GM12873 (cell line): Measurements from ENCODE around the gene SLC2A9.
A peak's percentile ranks its signal among the peaks of the same experiment; 100 is the strongest.

Experiments
- TF ChIP-seq, protein P1 (sequence below): IDR thresholded peaks from 2 replicates; pipeline ENCODE4 v1.5.1; 2012; ENCODE audit warnings: low read depth, mild to moderate bottlenecking, moderate library complexity, low read length, control low read depth; ENCODE audit not compliant: insufficient read depth; ENCODE audit errors: missing control alignments

SLC2A9 gene

DNA sequence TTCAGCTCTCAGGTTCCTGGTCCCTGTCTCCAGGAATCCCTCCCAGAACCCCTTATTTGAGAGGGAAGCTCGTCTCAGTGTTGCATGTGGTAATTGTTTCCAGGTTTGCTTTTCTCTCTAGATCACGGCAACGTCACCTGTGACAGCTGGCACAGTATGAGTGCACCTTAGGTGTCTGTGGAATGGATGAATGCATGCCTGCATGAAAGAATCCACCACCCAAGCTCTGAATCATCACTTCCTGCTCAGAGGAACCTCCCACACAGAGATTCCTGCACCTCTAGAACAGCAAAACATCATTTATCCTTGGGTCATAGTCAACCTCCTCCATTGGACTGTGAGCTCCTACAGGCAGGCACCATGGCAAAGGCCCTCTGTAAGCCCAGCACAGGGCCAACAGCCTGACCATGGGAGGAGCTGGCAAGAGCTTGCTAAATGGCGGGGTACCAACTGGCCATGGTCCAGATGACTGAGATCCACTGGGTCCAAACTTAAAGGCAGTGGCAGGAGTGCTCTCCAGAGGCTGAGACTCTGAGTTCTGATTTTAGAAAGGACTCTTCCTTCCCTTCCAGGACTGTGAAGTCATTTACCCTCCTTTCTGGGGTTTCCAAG lies 116.2 kb downstream of the SLC2A9 start:
- TF ChIP-seq, protein P1, sequence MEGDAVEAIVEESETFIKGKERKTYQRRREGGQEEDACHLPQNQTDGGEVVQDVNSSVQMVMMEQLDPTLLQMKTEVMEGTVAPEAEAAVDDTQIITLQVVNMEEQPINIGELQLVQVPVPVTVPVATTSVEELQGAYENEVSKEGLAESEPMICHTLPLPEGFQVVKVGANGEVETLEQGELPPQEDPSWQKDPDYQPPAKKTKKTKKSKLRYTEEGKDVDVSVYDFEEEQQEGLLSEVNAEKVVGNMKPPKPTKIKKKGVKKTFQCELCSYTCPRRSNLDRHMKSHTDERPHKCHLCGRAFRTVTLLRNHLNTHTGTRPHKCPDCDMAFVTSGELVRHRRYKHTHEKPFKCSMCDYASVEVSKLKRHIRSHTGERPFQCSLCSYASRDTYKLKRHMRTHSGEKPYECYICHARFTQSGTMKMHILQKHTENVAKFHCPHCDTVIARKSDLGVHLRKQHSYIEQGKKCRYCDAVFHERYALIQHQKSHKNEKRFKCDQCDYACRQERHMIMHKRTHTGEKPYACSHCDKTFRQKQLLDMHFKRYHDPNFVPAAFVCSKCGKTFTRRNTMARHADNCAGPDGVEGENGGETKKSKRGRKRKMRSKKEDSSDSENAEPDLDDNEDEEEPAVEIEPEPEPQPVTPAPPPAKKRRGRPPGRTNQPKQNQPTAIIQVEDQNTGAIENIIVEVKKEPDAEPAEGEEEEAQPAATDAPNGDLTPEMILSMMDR: no peak

DNA sequence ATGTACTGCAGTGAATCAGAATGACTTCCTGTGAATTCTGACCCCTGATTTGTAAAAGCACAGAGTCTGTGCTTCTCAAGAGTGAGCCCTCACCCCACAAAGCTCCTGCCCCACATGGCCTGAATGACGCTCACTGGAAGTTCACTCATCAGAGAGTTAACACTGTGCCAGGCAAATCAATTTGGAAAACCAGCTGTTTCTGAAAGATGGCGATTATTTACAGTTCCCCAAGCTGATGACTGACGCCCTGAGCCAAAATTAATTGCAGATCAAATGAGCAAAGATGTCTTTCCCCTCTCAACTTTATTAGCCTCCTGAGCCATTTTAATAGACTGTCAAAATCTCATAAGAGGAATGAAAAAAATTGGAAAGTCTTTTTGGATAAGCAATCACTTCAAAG lies 118.0 kb downstream of the SLC2A9 start:
- TF ChIP-seq, protein P1: no peak

DNA sequence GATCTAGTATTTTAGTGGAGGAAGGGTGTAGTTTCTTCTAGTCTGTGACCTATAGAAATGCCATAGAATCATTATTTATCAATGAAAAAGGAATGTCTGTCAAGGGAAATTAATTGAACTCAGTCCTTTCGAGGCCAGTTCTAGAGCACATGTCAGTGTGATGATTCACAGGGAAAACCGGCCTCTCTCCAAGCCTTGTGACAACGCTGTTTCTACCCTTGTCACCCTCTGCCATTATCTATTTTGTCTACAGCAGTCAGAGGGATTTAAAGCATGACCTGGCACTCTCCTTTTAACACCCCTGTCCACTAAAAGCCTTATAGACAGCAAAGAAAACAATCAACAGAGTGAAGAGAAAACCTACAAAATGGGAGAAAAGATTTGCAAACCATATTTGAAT lies 120.0 kb downstream of the SLC2A9 start:
- TF ChIP-seq, protein P1: no peak

DNA sequence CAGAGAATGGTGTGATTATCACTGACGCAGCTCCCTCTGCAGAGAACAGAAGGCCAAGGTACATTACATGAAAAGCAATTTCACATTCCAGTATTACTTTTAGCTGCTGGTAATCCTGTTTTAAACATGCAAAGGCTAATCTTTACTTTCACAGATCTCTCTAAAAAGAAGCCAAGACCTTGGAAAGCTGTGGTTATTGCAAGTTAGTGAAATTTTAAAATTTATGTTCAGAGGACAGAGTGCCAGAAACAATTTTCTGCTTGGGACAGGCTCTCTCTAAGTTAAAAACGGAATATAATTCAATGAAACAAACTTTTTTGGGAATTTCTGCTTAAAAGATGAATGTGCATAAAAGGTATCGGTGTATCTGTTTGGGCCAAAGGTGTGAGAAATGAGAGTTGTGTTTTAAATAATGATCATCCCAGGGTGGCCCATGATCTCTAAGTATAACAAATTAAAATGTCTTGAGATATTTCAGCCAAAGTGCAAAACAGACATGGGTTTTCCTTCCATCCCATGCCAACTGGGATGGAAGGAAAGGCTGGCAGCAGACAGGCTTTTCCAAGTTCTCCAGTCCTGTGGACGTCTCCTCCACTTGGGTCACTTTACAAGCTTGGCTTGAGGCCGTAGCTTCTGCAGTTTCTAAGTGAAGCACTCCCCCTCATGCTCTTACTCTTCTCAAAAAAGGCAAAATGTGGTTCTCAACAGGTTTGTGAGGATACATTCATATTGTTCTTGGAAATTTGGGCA lies 121.8 kb downstream of the SLC2A9 start:
- TF ChIP-seq, protein P1: no peak

DNA sequence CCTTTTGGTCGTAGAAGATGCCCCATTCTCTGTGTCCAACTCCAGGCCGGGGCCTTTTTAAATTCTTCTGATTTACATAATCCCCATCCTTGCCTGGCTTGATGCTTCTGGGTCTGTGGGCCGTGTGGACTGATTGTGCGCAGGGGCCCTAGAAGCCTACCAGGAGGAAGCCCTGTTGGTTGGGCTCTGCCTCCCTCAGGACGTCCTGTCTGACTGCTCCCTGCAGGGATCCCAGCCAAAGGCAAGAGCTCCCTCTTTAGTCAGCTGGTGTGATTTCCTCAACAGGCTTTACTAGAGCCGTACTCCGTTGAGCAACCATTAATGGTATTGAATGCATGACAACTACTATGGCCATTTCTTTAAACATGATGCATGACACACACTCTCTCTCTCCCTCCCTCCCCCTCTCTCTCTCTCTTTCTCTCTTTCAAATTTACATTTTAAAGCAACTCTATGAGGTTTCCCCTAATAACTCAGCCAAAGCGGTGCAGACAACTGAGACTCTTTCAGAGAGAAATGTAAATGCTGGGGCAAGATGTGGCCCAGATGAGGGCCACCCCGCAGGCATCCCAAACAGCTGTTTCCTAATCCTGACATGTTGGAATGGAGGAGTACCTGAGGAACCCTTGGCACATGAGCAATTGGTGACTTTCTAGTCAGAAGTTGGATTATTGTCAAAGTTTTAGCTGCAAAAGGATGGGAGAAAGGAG lies 122.5 kb downstream of the SLC2A9 start:
- TF ChIP-seq, protein P1: peak; percentile 20

DNA sequence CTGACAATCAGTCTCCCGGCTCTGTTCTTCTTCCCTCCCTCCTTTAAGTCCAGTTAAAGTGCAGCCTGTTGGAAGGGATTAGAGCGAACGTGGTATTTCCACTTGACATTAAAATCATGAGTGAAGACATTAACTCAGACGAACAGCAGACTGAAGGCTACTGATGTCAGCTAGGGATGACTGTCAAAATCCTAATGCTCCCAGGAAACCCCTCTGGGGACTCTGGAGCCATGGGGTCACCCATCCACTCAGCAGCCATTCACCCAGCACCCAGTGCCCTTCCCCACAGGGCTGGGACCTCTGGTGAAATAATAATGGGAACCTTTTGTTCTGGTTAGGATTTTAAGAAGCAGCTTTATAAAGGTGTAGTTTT lies 126.0 kb downstream of the SLC2A9 start:
- TF ChIP-seq, protein P1: no peak

DNA sequence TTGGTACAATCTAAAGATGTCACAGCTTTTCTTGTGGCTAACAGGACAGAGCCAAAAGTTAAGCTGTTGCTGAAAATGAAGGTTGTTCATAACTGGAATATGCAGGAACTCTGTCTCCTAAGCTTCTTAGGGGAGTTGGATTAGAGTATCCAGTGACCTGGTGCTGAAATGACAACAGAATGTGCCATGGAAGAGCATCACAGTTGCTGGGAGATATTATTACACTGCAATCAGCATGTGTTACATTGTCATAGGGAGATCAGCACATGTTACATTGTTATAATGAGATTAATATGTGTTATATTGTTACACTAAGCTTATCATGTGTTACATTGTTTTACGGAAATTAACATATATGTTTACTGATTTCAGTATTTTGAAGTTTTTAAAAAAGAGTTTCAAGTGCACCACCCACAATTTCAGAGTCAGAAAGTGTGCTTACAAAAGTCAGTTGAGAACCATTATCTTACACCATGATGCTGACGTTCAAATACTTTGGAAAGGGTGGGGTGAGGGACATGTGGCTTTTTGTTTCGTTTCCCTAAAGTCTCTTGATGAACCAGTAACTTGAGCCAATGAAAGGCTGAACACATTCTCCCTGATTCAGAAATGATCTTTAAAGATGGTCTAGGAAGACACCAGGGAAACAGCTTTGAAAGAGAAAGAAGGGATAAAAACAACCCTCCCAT lies 126.5 kb downstream of the SLC2A9 start:
- TF ChIP-seq, protein P1: no peak
